Neural cell (in vitro differentiated cells): ENCODE data around the gene TLE3. TPM values are rescaled to one million over a fixed set of nuclear protein-coding genes. Genes with fewer than 3 reads are reported as not detected.

Experiments used
- H2AFZ ChIP-seq: fragments of 200-600, 300-800 bp; sonication (generic), shearing (Covaris generic); 2 replicates; pipeline ENCODE4 v1.6.0; 2014; ENCODE audit warnings: low read depth, mild to moderate bottlenecking, antibody characterized with exemption, low read length, moderate library complexity
- H3F3A ChIP-seq: fragments of 200-600 bp; shearing (Covaris generic); 2 replicates; pipeline ENCODE4 v1.6.1; 2016; ENCODE audit warnings: mild to moderate bottlenecking, moderate library complexity, mixed read lengths, antibody characterized with exemption, low read length; ENCODE audit not compliant: insufficient read depth, poor library complexity, severe bottlenecking
- H3K27ac ChIP-seq: fragments of 200-600, 300-800 bp; sonication (generic), shearing (Covaris generic); 2 replicates; pipeline ENCODE4 v1.5.1; 2014; ENCODE audit warnings: mild to moderate bottlenecking, low read length, moderate library complexity
- H3K27me3 ChIP-seq: fragments of 300-800, 200-600 bp; sonication (generic), shearing (Covaris generic); 2 replicates; pipeline ENCODE4 v1.6.0; 2014; ENCODE audit warnings: mild to moderate bottlenecking, low read depth, low read length, moderate library complexity; ENCODE audit not compliant: insufficient read depth
- H3K36me3 ChIP-seq: fragments of 300-800, 200-600 bp; sonication (generic), shearing (Covaris generic); 2 replicates; pipeline ENCODE4 v1.5.1; 2014; ENCODE audit warnings: mild to moderate bottlenecking, antibody characterized with exemption, low read length, moderate library complexity; ENCODE audit not compliant: insufficient read depth
- H3K4me2 ChIP-seq: fragments of 300-800, 200-600 bp; sonication (generic), shearing (Covaris generic); 2 replicates; pipeline ENCODE4 v1.6.0; 2014; ENCODE audit warnings: mild to moderate bottlenecking, low read length
- H3K4me3 ChIP-seq: fragments of 300-800, 200-600 bp; sonication (generic), shearing (Covaris generic); 2 replicates; pipeline ENCODE4 v1.5.1; 2014; ENCODE audit warnings: mild to moderate bottlenecking, low read length, moderate library complexity
- H3K79me2 ChIP-seq: fragments of 200-600 bp; shearing (Covaris generic); replicated peaks from 2 replicates; pipeline ENCODE4 v1.6.0; 2014; ENCODE audit warnings: mild to moderate bottlenecking, low read length, moderate library complexity; ENCODE audit not compliant: insufficient read depth
- H3K9ac ChIP-seq: fragments of 300-800, 200-600 bp; sonication (generic), shearing (Covaris generic); 2 replicates; pipeline ENCODE4 v1.6.1; 2016; ENCODE audit warnings: mild to moderate bottlenecking, low read length, mixed read lengths
- H3K9me2 ChIP-seq: fragments of 200-600 bp; shearing (Covaris generic); 2 replicates; pipeline ENCODE4 v1.6.1; 2016; ENCODE audit warnings: mild to moderate bottlenecking, low read length, mixed read lengths; ENCODE audit not compliant: insufficient read depth
- H3K9me3 ChIP-seq: fragments of 200-600, 300-800 bp; sonication (generic), shearing (Covaris generic); 2 replicates; pipeline ENCODE4 v1.6.1; 2016; ENCODE audit warnings: mild to moderate bottlenecking, mixed run types, low read length, moderate library complexity, mixed read lengths
- H4K20me1 ChIP-seq: fragments of 200-600 bp; shearing (Covaris generic); 2 replicates; pipeline ENCODE4 v1.6.1; 2016; ENCODE audit warnings: mild to moderate bottlenecking, mixed run types; ENCODE audit not compliant: insufficient read depth
- CTCF ChIP-seq: fragments of 450-650 bp; IDR thresholded peaks from 2 replicates; pipeline ENCODE4 v1.5.1; 2014; ENCODE audit warnings: antibody characterized with exemption, mild to moderate bottlenecking, moderate library complexity; ENCODE audit not compliant: poor library complexity, severe bottlenecking
- EP300 ChIP-seq: fragments of 450-650 bp; conservative IDR thresholded peaks from 2 replicates; pipeline ENCODE4 v1.6.1; 2014; ENCODE audit warnings: antibody characterized with exemption, mild to moderate bottlenecking, moderate library complexity; ENCODE audit not compliant: poor library complexity, severe bottlenecking
- EZH2 ChIP-seq: fragments of 200-600, 300-800 bp; shearing (Covaris generic), sonication (generic); IDR thresholded peaks from 2 replicates; pipeline ENCODE4 v1.6.1; 2014; ENCODE audit warnings: antibody characterized with exemption, low read length, borderline replicate concordance, mild to moderate bottlenecking; ENCODE audit not compliant: insufficient read depth, poor library complexity, severe bottlenecking
- MXI1 ChIP-seq: fragments of 450-650 bp; conservative IDR thresholded peaks from 2 replicates; pipeline ENCODE4 v1.6.1; 2014; ENCODE audit warnings: antibody characterized with exemption, mild to moderate bottlenecking; ENCODE audit not compliant: poor library complexity, severe bottlenecking
- POLR2AphosphoS5 ChIP-seq: IDR thresholded peaks from 2 replicates; pipeline ENCODE4 v1.6.1; 2012
- RAD21 ChIP-seq: fragments of 450-650 bp; conservative IDR thresholded peaks from 2 replicates; pipeline ENCODE4 v1.6.1; 2014; ENCODE audit warnings: antibody characterized with exemption, mild to moderate bottlenecking, moderate library complexity
- SMC3 ChIP-seq: fragments of 450-650 bp; conservative IDR thresholded peaks from 2 replicates; pipeline ENCODE4 v1.6.1; 2014; ENCODE audit warnings: antibody characterized with exemption, mild to moderate bottlenecking, moderate library complexity; ENCODE audit not compliant: poor library complexity
- TAF1 ChIP-seq: IDR thresholded peaks from 2 replicates; pipeline ENCODE4 v1.6.1; 2012; ENCODE audit warnings: low read depth
- polyA plus RNA-seq: library from polyadenylated mRNA; depleted of rRNA; stranded (reverse); fragments of >200 nt; gene quantifications from 2 replicates; pipeline ENCODE4 v1.2.3, GENCODE V29; 2014
- TF ChIP-seq, protein P1 (sequence below): IDR thresholded peaks from 2 replicates; pipeline ENCODE4 v1.6.1; 2012; ENCODE audit warnings: borderline replicate concordance

Gene TLE3
- polyA plus RNA-seq, 1 donor from 2014 or later: 27.6 TPM

DNA sequence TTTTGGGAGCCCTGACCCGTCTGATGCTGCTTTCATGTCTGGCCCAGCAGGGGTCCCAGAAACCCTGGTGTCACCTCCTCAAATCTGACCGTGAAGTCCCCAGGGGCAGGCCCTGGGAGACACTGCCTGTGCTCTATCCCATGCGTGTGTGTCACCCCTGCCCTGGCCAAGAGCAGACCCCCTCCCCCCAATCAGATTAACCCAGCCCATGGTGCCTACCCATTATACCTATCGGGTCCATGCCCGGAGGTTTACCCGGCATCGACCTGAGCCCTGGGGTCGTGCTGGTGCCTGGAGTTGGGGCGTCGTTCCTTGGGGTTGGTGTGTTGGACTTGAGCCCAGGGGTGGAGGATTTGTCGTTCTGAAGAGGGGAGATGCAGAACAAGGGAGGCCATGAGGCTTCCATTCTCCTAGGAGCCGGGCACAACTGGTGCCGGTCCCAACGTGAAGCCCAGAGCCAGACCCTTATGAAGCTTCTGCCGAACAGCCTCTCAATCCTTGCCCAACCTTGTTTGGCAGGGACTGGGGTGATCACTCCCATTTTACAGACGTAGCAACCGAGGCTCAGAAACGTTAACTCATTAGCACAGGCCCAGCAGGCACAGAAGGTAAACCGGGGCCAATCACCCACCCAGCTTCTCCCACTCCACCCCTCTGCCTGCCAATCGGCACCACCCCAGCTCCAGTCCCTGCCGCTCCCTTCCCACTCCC lies 39.6 kb downstream of the TLE3 start:
- Histone ChIP-seq H4K20me1 (no peaks in the 10 kb centered on the region), H3K36me3 (peaks cover 5% of the 10 kb centered on the region)

DNA sequence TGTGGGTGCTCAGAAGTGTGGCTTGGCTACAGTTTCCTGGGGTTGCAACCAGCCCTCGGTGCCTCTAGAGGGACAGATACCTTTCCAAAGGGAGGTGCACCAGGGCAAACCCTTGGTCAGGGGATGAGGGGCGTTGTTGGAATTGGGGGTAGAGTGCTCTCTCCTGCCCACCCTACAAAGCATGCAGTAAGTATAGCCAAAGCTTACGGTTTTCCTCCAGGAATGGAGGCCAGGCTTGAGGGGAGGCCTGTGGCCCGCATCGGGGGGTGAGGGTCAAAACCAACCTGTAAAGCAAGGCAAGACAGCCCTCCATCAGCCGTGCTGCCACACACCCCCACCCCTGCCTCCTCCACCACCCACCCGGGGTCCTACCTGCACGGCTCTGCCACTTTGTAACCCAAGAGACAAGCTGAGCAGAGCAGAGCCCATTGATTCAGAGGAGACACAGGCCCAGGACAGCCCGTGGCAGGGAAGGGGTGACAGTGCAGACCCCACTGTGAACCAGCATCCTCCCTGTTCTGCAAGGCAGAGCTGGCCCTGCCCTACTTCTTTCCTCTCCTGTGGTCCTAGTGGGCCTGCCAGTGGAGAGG lies 41.5 kb downstream of the TLE3 start:
- no peaks in the 10 kb centered on the region for H3K9me3 ChIP-seq
- no peak overlapping the region for H3K9ac ChIP-seq
- H4K20me1 ChIP-seq: no peaks in the 10 kb centered on the region
- peaks cover 5% of the 10 kb centered on the region for H3K36me3 ChIP-seq
- H3K4me2 ChIP-seq: no peak overlapping the region
- no peaks in the 10 kb centered on the region for H3K27me3 ChIP-seq
- no peaks in the 10 kb centered on the region for H3K79me2 ChIP-seq
- H3K4me3 ChIP-seq: peak overlapping the region; percentile 1
- TF ChIP-seq EP300 (no peak), RAD21 (peak; percentile 3), CTCF (peak; percentile 26)
- no peaks in the 10 kb centered on the region for H3K9me2 ChIP-seq
- H3K27ac ChIP-seq: no peak overlapping the region
- H3F3A ChIP-seq: no peaks in the 10 kb centered on the region
- no peak overlapping the region for H2AFZ ChIP-seq

More for the DNA sequence above, 39.6 kb downstream of the TLE3 start:
- Histone ChIP-seq H3K4me3 (no peak overlapping the region), H2AFZ (no peak overlapping the region), H3K27ac (no peak overlapping the region), H3K79me2 (no peaks in the 10 kb centered on the region), H3K27me3 (no peaks in the 10 kb centered on the region), H3K9ac (no peak overlapping the region), H3K9me3 (no peaks in the 10 kb centered on the region), H3K9me2 (no peaks in the 10 kb centered on the region), H3K4me2 (no peak overlapping the region), H3F3A (no peaks in the 10 kb centered on the region)
- TF ChIP-seq POLR2AphosphoS5: no peak
- no peak for TF ChIP-seq CTCF
- no peak for TF ChIP-seq MXI1

DNA sequence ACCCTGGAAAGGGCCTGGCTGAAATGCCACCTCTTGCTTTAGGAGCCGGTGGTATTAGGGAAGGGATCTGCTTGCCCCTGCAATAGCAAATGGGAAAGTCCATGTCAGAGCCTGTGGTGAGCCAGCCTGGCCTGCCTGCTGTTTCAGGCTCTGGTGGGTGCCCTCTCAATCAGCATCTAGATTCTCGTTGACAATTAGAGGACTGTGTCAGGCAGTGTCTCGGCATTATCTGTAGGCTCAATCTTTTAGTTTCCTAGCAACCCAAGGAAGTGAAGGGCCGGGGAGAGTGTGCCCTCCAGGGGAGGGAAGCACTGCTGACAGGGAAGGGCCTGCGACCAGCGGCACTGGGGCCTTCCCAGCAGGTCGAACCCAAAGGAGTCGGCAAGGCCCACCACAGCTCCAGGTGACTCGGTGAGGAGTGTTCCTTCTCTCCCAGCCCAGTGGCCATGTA lies 42.1 kb downstream of the TLE3 start:
- Histone ChIP-seq H3K27ac (peak overlapping the region; percentile 31), H3K9ac (peak overlapping the region; percentile 16), H4K20me1 (no peaks in the 10 kb centered on the region), H3K79me2 (no peaks in the 10 kb centered on the region), H3K4me2 (no peak overlapping the region), H3F3A (no peaks in the 10 kb centered on the region), H2AFZ (no peak overlapping the region), H3K4me3 (peak overlapping the region; percentile 1), H3K9me3 (no peaks in the 10 kb centered on the region), H3K36me3 (peaks cover 5% of the 10 kb centered on the region), H3K27me3 (no peaks in the 10 kb centered on the region), H3K9me2 (no peaks in the 10 kb centered on the region)
- TF ChIP-seq, protein P1, sequence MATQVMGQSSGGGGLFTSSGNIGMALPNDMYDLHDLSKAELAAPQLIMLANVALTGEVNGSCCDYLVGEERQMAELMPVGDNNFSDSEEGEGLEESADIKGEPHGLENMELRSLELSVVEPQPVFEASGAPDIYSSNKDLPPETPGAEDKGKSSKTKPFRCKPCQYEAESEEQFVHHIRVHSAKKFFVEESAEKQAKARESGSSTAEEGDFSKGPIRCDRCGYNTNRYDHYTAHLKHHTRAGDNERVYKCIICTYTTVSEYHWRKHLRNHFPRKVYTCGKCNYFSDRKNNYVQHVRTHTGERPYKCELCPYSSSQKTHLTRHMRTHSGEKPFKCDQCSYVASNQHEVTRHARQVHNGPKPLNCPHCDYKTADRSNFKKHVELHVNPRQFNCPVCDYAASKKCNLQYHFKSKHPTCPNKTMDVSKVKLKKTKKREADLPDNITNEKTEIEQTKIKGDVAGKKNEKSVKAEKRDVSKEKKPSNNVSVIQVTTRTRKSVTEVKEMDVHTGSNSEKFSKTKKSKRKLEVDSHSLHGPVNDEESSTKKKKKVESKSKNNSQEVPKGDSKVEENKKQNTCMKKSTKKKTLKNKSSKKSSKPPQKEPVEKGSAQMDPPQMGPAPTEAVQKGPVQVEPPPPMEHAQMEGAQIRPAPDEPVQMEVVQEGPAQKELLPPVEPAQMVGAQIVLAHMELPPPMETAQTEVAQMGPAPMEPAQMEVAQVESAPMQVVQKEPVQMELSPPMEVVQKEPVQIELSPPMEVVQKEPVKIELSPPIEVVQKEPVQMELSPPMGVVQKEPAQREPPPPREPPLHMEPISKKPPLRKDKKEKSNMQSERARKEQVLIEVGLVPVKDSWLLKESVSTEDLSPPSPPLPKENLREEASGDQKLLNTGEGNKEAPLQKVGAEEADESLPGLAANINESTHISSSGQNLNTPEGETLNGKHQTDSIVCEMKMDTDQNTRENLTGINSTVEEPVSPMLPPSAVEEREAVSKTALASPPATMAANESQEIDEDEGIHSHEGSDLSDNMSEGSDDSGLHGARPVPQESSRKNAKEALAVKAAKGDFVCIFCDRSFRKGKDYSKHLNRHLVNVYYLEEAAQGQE: no peak
- TF ChIP-seq EP300: peak; percentile 15
- TF ChIP-seq POLR2AphosphoS5: no peak
- TF ChIP-seq TAF1: no peak
- no peak for TF ChIP-seq EZH2
- TF ChIP-seq CTCF: peak; percentile 60
- no peak for TF ChIP-seq MXI1
- TF ChIP-seq SMC3: peak; percentile 56
- peak; percentile 66 for TF ChIP-seq RAD21
